Measurements from ENCODE around the gene OSBPL1A. TPM values are rescaled to one million over a fixed set of nuclear protein-coding genes. Genes with fewer than 3 reads are reported as not detected.
A peak's percentile ranks its signal among the peaks of the same experiment; 100 is the strongest.

Gene OSBPL1A
- 23.3 and 24.5 TPM in 2 replicates for total RNA-seq

DNA sequence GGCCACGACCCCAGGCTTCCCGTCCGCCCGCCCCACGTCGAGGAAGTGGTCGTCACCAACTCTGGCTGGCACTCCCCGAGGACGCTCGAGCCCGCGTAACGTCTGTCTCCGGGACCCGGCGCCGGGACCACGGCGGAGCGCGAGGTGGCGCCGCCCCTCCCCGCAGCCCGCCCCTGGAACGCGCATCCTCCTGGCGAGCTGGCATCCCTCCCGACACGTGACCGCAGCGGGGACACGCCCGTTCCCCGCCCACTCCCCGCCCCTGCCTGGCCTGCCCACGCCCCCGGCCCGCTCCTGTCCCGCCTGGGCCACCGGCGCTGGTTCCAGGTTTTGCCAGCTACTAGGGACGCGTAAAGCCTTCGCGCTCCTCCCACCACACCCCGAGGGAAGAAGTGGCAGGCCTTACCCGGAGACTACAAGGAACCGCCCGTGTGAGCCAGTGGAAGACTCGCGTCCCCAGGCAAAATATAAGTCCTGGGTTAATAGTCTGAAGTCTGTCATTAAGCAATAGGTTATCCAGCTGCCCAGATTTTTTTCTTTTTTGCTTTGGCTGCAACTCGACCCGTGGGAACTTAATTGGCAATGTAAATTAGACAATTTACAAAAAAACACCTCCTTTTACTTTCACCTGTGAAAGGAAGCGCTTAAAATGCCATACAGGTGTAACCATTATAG, at the start of gene OSBPL1A:
OSBPL1A (minus strand) TSS at position 131 of the 675 bp plus-strand sequence. CDS start 20,291 bp downstream, outside the sequence.
- TF ChIP-seq, protein P1, sequence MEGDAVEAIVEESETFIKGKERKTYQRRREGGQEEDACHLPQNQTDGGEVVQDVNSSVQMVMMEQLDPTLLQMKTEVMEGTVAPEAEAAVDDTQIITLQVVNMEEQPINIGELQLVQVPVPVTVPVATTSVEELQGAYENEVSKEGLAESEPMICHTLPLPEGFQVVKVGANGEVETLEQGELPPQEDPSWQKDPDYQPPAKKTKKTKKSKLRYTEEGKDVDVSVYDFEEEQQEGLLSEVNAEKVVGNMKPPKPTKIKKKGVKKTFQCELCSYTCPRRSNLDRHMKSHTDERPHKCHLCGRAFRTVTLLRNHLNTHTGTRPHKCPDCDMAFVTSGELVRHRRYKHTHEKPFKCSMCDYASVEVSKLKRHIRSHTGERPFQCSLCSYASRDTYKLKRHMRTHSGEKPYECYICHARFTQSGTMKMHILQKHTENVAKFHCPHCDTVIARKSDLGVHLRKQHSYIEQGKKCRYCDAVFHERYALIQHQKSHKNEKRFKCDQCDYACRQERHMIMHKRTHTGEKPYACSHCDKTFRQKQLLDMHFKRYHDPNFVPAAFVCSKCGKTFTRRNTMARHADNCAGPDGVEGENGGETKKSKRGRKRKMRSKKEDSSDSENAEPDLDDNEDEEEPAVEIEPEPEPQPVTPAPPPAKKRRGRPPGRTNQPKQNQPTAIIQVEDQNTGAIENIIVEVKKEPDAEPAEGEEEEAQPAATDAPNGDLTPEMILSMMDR (IDR thresholded peaks at IDR 0.05; ENCODE audit: insufficient read depth, low read depth, low read length) = no peak
- peak; percentile 91 for DNase-seq (ENCODE audit: low read depth)
- peak within 1 kb of the TSS; percentile 72 for H3K4me3 ChIP-seq (ENCODE audit: low read depth, low read length)

DNA sequence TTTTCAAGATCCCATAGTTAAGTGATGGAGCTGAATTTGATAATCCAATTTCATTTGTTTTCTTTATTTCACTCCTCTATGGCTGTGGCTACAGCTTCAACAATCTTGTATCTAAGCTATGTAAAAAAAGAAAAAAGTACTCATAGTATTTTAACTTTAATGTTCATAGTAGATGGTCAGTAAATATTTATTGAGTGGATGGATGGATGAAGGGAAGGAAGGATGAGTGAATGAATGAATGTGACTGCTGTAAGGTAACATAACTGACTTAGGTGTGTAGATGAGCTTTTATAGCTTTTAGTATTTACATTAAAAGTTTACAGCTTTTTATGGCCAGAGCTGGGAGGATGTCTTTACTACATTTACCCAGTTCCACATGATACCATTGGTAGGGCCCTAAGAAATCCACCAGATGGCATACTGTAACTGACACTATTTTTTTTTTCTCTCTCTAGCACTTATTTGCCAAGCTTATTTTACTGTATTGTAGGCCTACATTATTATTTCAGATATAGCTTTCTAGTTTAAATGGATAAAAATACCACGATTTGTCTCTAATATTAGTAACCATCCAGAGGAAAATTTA, 49.4 kb upstream of the OSBPL1A start:
- TF ChIP-seq, protein P1 (IDR thresholded peaks at IDR 0.05; ENCODE audit: insufficient read depth, low read depth, low read length) = peak; percentile 16
- no peak overlapping the region for H3K4me3 ChIP-seq (ENCODE audit: low read depth, low read length)
- no peak for DNase-seq (ENCODE audit: low read depth)

DNA sequence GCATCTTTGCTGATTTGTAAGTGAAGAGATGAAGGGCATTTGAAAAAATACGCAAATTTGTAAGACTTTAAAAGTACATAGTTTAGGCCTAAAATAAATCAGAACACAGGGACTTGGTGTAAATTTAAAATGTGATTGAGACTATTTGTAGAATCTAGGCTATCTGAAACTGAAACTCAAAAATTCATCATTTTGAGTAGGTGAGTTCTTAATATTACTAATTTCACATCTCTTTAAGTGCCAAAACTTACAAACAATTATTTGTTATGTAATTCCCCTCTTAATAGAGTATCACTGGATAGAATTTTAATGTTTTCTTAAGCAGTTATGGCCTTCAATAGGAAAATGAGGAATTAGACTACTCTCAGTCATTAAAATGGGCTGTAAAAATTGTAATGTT, 48.8 kb upstream of the OSBPL1A start:
- H3K4me3 ChIP-seq (ENCODE audit: low read depth, low read length) = no peak overlapping the region
- TF ChIP-seq, protein P1 (IDR thresholded peaks at IDR 0.05; ENCODE audit: insufficient read depth, low read depth, low read length) = no peak
- no peak for DNase-seq (ENCODE audit: low read depth)

DNA sequence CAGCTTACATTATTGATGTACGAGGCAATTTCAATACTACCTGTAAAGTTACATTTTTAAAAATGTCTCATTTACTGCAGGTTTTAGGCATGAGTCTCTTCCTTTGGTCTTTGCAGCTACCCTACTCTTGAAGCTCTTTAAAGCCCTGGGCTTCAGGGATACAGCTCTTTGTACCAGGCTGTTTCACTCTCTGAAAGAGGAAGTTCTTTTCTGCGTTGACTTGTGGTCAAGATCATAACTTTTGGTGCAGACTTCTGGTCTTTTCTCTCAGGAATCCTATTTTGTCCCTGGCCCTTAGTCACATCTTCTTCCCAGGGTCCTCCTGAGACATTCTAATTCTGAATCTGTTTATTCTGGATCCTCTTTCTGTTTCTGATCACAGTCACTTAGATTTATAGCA, 46.2 kb upstream of the OSBPL1A start:
- TF ChIP-seq, protein P1 (IDR thresholded peaks at IDR 0.05; ENCODE audit: insufficient read depth, low read depth, low read length) = no peak
- DNase-seq (ENCODE audit: low read depth) = no peak
- no peak overlapping the region for H3K4me3 ChIP-seq (ENCODE audit: low read depth, low read length)

DNA sequence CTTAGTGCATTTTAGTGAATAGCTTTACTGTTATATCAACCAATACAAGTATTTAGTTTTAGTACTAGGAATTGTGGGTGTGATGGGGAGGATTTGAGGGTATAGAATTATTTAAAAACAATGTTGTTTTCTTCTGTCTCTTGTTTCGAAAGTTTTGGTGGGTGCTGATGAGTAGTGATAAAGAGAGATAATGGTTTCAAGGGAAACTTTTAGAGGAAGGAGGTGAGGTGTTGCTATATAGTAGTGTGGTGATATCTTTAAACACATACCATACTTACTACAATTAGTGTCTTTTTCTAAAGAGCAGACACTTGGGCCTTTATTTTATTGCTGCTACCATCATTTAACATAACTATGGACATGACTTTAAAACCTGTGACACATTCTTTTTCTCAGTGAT, 39.3 kb upstream of the OSBPL1A start:
- TF ChIP-seq, protein P1 (IDR thresholded peaks at IDR 0.05; ENCODE audit: insufficient read depth, low read depth, low read length) = no peak
- no peak overlapping the region for H3K4me3 ChIP-seq (ENCODE audit: low read depth, low read length)
- no peak for DNase-seq (ENCODE audit: low read depth)

DNA sequence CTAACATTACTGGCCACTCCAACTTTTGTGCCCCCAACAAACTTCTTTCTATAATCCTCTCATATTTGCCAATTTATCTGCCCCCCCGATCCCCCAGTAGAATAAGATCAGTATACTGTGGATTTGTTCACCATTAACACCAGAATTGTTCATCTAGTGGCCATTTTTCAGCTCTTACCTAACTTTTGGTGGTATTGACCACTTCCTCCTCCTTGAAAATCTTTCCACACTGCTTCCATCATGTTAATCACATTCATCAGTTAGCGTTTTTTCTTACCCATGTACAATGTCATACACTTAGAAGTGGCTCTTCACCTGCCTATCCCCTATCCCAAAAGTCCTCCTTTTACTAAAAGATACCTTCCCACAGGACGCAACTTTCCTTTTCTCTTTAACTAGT, 35.0 kb upstream of the OSBPL1A start:
- H3K4me3 ChIP-seq (ENCODE audit: low read depth, low read length) = no peak overlapping the region
- no peak for DNase-seq (ENCODE audit: low read depth)
- TF ChIP-seq, protein P1 (IDR thresholded peaks at IDR 0.05; ENCODE audit: insufficient read depth, low read depth, low read length) = no peak

Measured in fibroblast of villous mesenchyme (primary cell).